ENCODE measurements around the gene TENT5A.

Gene TENT5A

GRCh38 chr6:81770381-81770780 lies 17.9 kb upstream of the TENT5A start:
- no peak for DNase-seq (ENCODE audit: low read depth)

- no peak for DNase-seq (ENCODE audit: low read depth)
Measured at GRCh38 chr6:81769824-81770223, 17.3 kb upstream of the TENT5A start.

- DNase-seq (ENCODE audit: low read depth): no peak
Measured at GRCh38 chr6:81768150-81768942, 15.9 kb upstream of the TENT5A start.

- DNase-seq (ENCODE audit: low read depth): peak; percentile 86
Measured at GRCh38 chr6:81767163-81767891, 14.8 kb upstream of the TENT5A start.

- DNase-seq (ENCODE audit: low read depth): peak; percentile 87
Measured at GRCh38 chr6:81766482-81767069, 14.1 kb upstream of the TENT5A start.

- DNase-seq (ENCODE audit: low read depth): no peak
Measured at GRCh38 chr6:81764531-81764930, 12.1 kb upstream of the TENT5A start.

- no peak for DNase-seq (ENCODE audit: low read depth)
Measured at GRCh38 chr6:81763968-81764367, 11.5 kb upstream of the TENT5A start.

GRCh38 chr6:81763051-81763450 lies 10.6 kb upstream of the TENT5A start:
- no peak for DNase-seq (ENCODE audit: low read depth)

GRCh38 chr6:81762606-81763005 lies 10.1 kb upstream of the TENT5A start:
- no peak for DNase-seq (ENCODE audit: low read depth)

GRCh38 chr6:81762132-81762531 lies 9.7 kb upstream of the TENT5A start:
- peak; percentile 69 for DNase-seq (ENCODE audit: low read depth)

GRCh38 chr6:81761197-81761596 lies 8.7 kb upstream of the TENT5A start:
- no peak for DNase-seq (ENCODE audit: low read depth)

- no peak for DNase-seq (ENCODE audit: low read depth)
Measured at GRCh38 chr6:81759782-81760181, 7.3 kb upstream of the TENT5A start.

- no peak for DNase-seq (ENCODE audit: low read depth)
Measured at GRCh38 chr6:81758221-81758620, 5.7 kb upstream of the TENT5A start.

- no peak for DNase-seq (ENCODE audit: low read depth)
Measured at GRCh38 chr6:81756690-81757089, 4.2 kb upstream of the TENT5A start.

- no peak for DNase-seq (ENCODE audit: low read depth)
Measured at GRCh38 chr6:81755551-81755950, 3.1 kb upstream of the TENT5A start.

GRCh38 chr6:81754906-81755305 lies 2.4 kb upstream of the TENT5A start:
- no peak for DNase-seq (ENCODE audit: low read depth)

GRCh38 chr6:81753711-81754577 lies 1.5 kb upstream of the TENT5A start:
- no peak for DNase-seq (ENCODE audit: low read depth)

- DNase-seq (ENCODE audit: low read depth): peak; percentile 85
Measured at GRCh38 chr6:81752921-81753710, 635 bp upstream of the TENT5A start.

- no peak for DNase-seq (ENCODE audit: low read depth)
Measured at GRCh38 chr6:81751388-81752083, 945 bp downstream of the TENT5A start.

GRCh38 chr6:81750681-81751387 lies 1.6 kb downstream of the TENT5A start:
- no peak for DNase-seq (ENCODE audit: low read depth)
